HPDE6-E6E7 (cell line): Measurements from ENCODE around the gene ASB18.

Experiments
- DNase-seq: peaks from one replicate; pipeline ENCODE4 v3.0.0; 2011; ENCODE audit warnings: missing footprints; ENCODE audit errors: extremely low spot score

ASB18 gene

DNA sequence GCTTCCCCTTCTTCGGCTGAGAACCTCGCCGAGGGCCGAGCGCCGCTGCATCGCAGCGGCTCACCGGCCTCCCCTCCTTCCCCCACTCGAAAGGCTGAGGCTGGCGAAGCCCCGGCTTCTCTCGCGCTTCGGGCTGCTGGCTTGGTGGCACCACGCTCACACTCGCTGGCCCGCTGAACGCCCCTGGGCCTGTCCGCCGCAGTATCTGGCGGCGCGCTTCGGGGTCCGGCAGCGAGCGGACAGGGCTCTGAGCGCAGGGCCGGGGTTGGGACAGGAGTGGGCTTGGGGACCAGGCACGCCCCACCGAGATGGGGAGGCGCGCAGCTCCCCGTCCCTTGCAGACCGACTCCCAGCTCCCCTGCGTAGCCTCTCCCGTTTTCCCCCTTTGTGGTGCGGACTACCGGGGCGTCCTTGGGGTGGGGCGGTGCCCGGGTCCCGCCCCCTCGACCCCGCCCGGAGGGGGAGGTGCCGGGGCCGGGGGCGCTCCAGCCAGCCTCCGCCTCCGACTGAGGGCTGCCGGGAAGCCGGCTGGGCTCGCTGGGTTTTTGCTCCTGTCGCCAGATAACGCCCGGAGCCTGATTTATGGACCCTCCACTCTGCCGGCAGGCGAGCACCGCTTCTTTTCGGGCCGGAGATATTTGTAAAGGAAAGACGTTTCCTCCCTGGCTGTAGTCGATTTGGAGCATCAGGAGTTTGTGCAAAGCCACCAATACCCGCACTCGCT is 99.8 kb downstream of the ASB18 start:
- no peak for DNase-seq

DNA sequence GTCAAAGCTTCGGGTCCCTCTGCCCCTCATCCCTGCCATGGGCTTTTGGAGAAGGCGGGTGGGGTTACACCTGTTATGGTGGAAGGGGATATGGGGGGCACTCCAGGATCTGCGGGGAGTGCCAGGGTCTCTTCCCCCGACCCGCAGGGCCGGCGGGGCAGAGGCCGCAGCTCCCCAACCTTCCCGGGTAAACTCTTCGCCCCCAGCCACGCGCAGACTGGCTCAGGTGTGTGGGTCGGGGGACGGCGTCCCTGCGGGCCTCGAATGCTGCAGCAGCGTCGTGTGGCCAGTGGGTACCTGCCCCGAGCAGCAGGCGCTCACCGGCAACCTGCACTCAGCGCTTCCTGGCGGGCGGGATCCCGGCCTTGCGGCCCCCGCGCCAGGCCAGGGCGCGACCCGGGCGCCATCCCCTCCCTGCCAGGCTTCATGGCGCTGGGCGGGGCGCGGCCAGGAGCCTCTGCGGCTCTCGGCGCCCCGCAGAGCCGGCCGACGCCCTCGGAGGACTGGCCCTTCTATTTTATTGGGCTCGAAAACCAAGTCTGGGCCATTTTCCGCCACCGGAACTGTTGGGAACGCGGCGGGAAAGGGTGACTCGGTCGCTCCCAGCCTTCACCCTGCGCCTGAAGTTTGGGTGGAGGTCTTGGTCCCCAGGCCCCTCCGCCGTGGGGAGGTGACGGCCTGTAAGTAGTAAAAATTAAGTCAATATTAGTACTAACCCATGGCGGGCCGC is 100.6 kb downstream of the ASB18 start:
- DNase-seq: no peak

- DNase-seq: no peak
These were observed 101.2 kb downstream of the ASB18 start for GRCh38 chr2:236162882-236163470.

GRCh38 chr2:236162031-236162845 is 102.0 kb downstream of the ASB18 start:
- DNase-seq: no peak

GRCh38 chr2:236161531-236161930 is 102.7 kb downstream of the ASB18 start:
- no peak for DNase-seq

DNA sequence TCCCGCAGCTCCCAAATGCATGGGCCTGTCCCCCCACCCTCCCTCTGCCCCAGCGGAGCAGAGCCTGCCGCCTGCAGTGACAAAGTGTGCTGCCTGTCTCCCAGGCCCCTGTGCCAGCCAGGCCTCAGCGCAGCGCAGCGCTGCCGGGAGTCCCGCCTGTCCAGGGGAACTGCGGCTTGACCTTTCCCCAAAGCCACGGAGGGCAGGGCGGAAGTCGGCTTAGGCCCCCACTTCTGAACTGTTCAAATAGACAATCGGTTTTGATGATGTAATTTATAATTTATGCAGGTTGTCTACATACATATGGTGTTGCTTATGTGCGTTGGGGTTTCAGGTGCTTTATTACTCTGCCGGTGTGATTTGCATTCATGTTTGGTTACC is 103.1 kb downstream of the ASB18 start:
- no peak for DNase-seq

- no peak for DNase-seq
These were observed 103.7 kb downstream of the ASB18 start for GRCh38 chr2:236160366-236161081.

GRCh38 chr2:236159778-236160170 is 104.4 kb downstream of the ASB18 start:
- no peak for DNase-seq

DNA sequence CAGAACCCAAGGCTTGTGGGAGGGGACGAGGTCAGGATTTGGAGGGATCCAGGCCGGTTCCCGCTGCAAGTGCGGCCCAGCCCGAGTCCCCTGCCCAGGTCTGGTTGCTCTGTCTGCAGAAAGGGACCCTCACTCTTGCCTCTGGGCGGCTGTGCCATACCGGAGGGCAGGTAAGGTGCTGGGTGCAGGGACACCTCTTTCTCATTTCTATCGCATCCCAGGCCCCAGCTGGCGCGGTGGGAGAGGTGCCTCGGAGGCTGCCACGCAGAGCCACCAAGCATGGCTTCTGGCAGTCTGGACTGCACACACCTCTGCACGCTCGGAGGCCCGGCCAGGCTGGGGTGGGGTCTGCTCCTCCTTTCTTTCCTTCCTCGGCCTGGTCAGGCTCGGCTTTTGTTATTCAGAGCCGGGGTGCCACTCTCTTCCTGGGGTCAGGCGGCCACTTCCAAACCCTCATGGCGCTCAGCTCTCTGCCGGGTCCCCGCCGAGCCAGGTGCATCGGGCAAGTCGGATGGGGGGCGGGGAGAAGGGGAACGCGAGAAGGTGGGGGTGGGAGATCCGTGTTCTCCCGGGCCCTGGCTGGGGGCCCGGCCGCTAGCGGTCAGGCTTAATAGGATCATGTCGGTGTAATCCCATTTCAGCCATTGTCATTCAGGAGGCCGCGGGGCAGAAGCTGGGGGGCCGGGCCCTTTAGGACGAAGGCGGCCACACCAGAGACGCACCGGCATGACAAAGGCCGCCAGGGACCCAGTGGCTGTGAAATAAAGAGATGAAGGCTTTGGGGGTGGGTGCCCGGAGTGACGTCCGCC is 105.0 kb downstream of the ASB18 start:
- no peak for DNase-seq

- DNase-seq: no peak
These were observed 106.2 kb downstream of the ASB18 start for GRCh38 chr2:236157815-236158498.

- no peak for DNase-seq
These were observed 106.8 kb downstream of the ASB18 start for GRCh38 chr2:236157366-236157765.

DNA sequence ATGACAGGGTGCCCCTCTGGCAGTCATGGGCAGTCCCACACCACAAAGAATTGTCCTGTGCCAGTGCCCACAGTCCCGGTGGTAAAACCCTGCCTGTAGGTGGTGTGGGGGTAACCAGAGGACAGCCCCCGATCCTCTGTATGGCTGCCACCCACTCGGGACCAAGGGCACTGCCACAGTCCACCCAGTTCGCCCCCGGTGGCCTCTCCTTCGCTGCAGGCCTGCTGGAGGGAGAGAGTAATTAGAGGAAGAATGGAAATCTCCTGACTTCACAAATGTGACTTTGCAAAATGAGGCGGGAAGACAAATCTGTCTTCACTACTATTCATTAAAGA is 107.4 kb downstream of the ASB18 start:
- DNase-seq: no peak

- DNase-seq: no peak
These were observed 107.9 kb downstream of the ASB18 start for GRCh38 chr2:236156095-236156859.

DNA sequence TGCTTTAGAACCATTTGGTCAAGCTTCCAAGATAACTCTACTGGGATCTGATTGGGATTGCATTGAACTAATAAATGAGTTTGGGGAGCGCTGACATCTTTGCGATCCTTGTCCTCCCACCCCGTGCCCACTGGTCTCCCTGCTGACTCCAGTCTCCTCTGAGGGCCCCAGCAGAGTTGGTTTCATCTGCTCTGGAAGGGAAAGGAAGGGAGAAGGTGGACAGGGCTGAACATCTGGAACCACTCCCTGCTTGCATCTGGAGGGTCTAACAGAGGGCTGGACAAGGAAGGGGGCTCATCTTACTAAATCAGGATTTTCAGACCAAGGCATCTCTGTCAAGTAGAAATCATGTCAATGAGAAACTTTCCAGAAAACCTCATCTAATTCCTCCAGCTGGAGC is 108.8 kb downstream of the ASB18 start:
- no peak for DNase-seq

DNA sequence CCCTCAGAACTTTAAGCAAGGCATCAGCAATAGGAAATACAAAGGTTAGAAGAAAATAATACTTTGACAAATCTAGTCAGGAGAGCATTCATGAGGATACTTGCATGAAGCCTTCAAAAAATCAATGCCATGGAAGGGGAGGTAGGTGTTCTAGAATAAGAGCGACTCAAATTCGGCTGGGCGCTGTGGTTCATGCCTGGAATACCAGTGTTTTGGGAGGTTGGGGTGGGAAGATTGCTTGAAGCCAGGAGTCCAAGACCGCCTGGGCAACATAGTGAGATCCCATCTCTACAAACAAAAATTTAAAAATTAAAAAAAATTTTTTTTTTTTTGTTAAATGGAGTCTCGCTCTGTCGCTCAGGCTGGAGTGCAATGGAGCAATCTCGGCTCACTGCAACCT is 117.8 kb downstream of the ASB18 start:
- DNase-seq: no peak

DNA sequence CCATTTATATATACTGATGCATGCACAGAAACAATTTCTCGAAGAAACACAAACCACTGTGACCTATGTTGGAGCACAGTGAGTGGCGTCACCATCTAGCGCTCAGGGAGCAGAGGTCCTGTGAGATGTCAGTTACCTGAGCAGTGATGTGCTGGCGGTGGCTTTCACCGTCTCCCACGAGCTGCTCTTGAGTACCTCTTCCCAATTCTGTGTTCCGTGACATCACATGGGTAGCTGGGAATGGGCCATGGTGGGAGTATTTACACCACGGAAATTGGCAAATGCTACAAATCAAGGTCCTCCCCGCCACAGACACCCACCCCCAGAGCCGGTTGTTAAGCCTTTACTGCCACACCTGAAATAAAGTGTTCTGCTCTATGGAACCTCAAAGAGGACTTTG is 120.4 kb downstream of the ASB18 start:
- no peak for DNase-seq
